AG10803 (cell line): ENCODE measurements around the gene MYO1H.

ENCODE experiments used
- DNase-seq: peaks from one replicate; pipeline ENCODE4 v3.0.0; 2010; ENCODE audit warnings: low read depth
- H3K4me3 ChIP-seq: 2 replicates; pipeline ENCODE4 v1.5.1; 2011; ENCODE audit warnings: mild to moderate bottlenecking, low read length, control low read depth
- CTCF ChIP-seq: conservative IDR thresholded peaks from 2 replicates; pipeline ENCODE4 v1.5.1; 2011; ENCODE audit warnings: mild to moderate bottlenecking, low read length, control low read depth, inconsistent platforms

MYO1H gene

GRCh38 chr12:109378569-109378968, 30.9 kb downstream of the MYO1H start:
- no peak for TF ChIP-seq CTCF
- H3K4me3 ChIP-seq = no peak overlapping the region
- DNase-seq = no peak

DNA sequence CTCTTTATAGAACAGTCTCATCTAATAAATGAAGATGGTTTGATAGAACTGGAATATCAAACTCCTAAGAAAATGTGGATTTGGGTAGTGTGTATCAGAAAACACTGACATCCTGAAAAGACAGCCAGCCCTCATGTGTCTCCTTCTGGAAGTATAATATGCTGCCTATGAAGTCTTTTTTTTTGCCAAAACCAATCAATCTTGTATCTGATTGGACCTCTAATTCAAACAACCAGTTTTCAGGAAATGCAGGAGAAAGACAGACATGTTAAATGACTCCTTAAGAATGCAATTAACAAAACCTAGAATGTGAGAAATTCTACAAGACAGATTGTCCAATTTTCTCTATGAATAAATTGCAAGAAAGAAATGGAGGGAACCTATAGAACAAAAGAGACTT, 34.3 kb downstream of the MYO1H start:
- no peak for TF ChIP-seq CTCF
- no peak overlapping the region for H3K4me3 ChIP-seq
- no peak for DNase-seq

GRCh38 chr12:109383240-109383639, 35.5 kb downstream of the MYO1H start:
- TF ChIP-seq CTCF = no peak
- no peak overlapping the region for H3K4me3 ChIP-seq
- no peak for DNase-seq

- DNase-seq = peak; percentile 69
- no peak overlapping the region for H3K4me3 ChIP-seq
- peak; percentile 63 for TF ChIP-seq CTCF
These were observed 37.8 kb downstream of the MYO1H start for GRCh38 chr12:109385339-109386058.

DNA sequence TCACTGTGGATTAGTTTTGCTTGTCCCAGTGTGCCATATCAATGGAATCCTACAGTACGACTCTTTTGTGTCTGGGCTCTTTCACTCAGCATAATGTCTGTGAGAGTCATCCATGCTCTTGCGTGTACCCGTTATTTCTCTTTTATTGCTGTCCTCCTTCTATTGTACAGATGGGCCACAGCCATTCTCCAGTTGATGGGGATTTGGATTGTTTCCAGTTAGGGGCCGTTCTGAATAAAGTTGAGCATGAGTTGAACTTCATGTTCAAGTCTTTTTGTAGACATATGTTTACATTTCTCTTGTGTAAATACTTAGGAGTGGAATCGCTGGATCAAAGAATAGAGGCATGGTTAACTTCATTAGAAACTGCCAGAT, 38.3 kb downstream of the MYO1H start:
- no peak for DNase-seq
- no peak overlapping the region for H3K4me3 ChIP-seq
- no peak for TF ChIP-seq CTCF

DNA sequence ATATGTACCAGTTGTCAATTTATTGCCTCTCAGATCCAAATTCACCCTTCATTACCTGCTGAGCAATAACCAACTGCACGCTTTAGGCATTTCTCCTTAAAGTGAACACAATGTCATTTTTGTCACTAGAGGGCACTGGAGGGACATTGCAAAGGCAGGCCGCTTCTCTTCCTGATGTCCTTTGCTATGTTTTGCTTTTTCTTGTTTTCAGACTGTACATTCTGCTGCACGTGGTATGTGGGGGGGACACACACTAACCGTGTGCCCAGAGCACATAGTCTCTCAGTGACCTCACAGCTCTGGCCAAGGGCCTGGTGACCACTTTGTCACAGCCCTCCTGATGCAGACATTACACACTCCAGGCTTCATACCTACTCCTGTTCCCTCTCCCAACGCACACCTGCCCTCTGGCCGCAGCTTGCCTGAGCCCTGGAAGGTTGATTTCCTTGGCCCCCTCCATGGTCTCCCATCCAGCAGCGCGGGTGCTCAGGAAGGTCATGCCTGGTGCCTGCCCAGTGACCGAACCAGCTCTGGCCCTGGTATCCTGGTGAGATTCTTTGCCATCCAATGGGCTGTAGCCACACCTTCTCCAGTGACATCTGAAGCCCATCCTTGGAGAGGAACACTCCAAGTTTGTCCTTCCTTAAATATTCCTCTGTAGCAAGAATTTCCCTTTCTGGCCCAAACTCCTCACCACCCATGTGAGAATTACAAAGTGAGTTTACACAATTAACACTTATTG, 39.9 kb downstream of the MYO1H start:
- DNase-seq = peak; percentile 33
- no peak overlapping the region for H3K4me3 ChIP-seq
- TF ChIP-seq CTCF = peak; percentile 51

GRCh38 chr12:109388167-109388563, 40.5 kb downstream of the MYO1H start:
- H3K4me3 ChIP-seq = no peak overlapping the region
- DNase-seq = no peak

More at GRCh38 chr12:109388167-109388563, 40.5 kb downstream of the MYO1H start:
- no peak for TF ChIP-seq CTCF
